Ovary (tissue), 9 donors: ENCODE results near the gene TIMP3. TPM values are rescaled to one million over a fixed set of nuclear protein-coding genes. Genes with fewer than 3 reads are reported as not detected.

Experiments
- DNase-seq, 5 donors: peaks; one replicate each; pipeline ENCODE4 v3.0.0-alpha.2; 2019 to 2020
- H3K27ac ChIP-seq, 2 donors: fragments of 200-600 bp; one replicate each; pipeline versions ENCODE4 v1.5.1 to v1.8.0; 2019 to 2022
- H3K27me3 ChIP-seq: fragments of 200-600 bp; one replicate; pipeline ENCODE4 v1.8.0; 2022
- H3K36me3 ChIP-seq: fragments of 200-600 bp; sonication (generic); one replicate; pipeline ENCODE4 v1.5.1; 2019
- H3K4me1 ChIP-seq: one replicate; pipeline ENCODE4 v1.8.1; 2013; ENCODE audit warnings: mild to moderate bottlenecking, moderate library complexity; ENCODE audit not compliant: insufficient read depth
- H3K4me3 ChIP-seq: fragments of 200-600 bp; sonication (generic); one replicate; pipeline ENCODE4 v1.5.1; 2017
- H3K9me3 ChIP-seq, 2 donors: fragments of 200-600 bp in 1 of 2; sonication (generic) in 1 of 2; one replicate each; pipeline versions ENCODE4 v1.5.1 to v1.8.1; 2013 to 2019; ENCODE audit warnings: mild to moderate bottlenecking in 1 of 2, moderate library complexity in 1 of 2
- EP300 ChIP-seq: sonication (generic); formaldehyde crosslinking; IDR thresholded peaks from one replicate; pipeline ENCODE4 v1.6.1; 2017; ENCODE audit warnings: antibody characterized with exemption
- POLR2A ChIP-seq: fragments of 450-650 bp; IDR thresholded peaks from one replicate; pipeline ENCODE4 v1.6.1; 2017; ENCODE audit warnings: antibody characterized with exemption, mild to moderate bottlenecking, moderate library complexity
- whole genome bisulfite sequencing, 3 donors: extraction: QIAGEN DNeasy Blood & Tissue Kit in 1 of 3; methylation state at CpG; one replicate each; pipeline versions ENCODE4 v1.1.5 to v1.1.7; 2013 to 2017; 5-methylcytosine and 5-hydroxymethylcytosine counted together
- intact Hi-C, 4 donors: fragments of 100-400 bp; cut with DNase I; formaldehyde crosslinking; loops; one replicate each; pipeline versions ENCODE4 v1.11.0 to v1.15.1; 2022 to 2023
- polyA plus RNA-seq, 2 donors: library from polyadenylated mRNA; stranded (reverse); fragments of 200-250 nt in 1 of 2; fragments of 350-450 nt in 1 of 2; fragmentation: Illumina TruSeq in 1 of 2; extraction: RNeasy Lipid Tissue Mini Kit (QIAGEN cat#74804) in 1 of 2; gene quantifications; one replicate each; pipeline ENCODE4 v1.2.3, GENCODE V29; 2013 to 2014
- total RNA-seq, 7 donors: library from RNA; depleted of rRNA in 2 of 7; stranded (reverse); fragments of >200 nt in 2 of 7; fragmentation: NEBNext Ultra II Directional in 3 of 7; extraction: Animal tissue kit (Norgen Biotek cat#: 25700) in 3 of 7; gene quantifications; one replicate each; pipeline versions ENCODE4 v1.1.0 to v1.2.4, GENCODE V29; 2016 to 2023
- TF ChIP-seq, protein P1 (sequence below), 3 donors: fragments of 450-650 bp in 2 of 3; fragments of 200-600 bp in 1 of 3; IDR thresholded peaks; one replicate each; pipeline versions ENCODE4 v1.5.1 to v1.8.0; 2016 to 2022; ENCODE audit warnings: antibody characterized with exemption in 3 of 3, mild to moderate bottlenecking in 1 of 3
- donor health status: DM: no; HTN: no; CAD: no; lungs with moderate emphysema.
- donor health status: DM: no; HTN: no; CAD: no.
- donor health status: Bipolar disorder and iron deficiency.
- donor health status: DM: yes; HTN: yes; CAD: no.
- donor health status: DM: no; HTN: no; CAD: no.
- donor health status: DM: yes; HTN: yes; CAD: no.

TIMP3 gene
- total and polyA plus RNA-seq, 9 donors = 48.5 to 565 (median 121) TPM

DNA sequence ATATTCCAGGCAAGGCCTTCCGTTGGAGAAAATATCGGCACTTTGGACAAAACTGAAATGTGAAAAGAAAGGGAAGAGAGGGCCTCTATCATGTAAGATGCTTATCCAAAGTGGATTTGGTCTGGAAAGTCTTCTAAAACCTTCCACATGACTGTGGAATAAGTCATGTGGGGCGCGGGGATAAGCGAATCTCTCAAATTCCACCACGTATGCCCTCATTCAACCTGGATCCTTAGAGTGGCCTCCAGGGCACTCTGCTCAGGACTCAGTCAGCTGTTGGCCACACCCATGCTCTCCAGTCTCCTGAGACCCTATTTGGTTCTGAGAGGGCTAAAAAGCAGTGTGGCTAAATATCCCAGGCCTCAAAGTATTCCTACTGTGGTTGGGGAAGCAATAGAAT lies 2.0 kb upstream of the TIMP3 start:
- Histone ChIP-seq H3K27ac (no peak overlapping the region), H3K4me3 (no peak overlapping the region), H3K27me3 (no peaks in the 10 kb centered on the region), H3K9me3 (no peaks in the 10 kb centered on the region), H3K4me1 (peaks cover 7% of the 10 kb centered on the region), H3K36me3 (no peaks in the 10 kb centered on the region)
- 94 to 98% (median 96%) methylated on average over 6 of the region's 6 CpGs for WGBS, 3 donors
- intact Hi-C loops = loop anchor here in 3 of 4 donors (5.0 to 10.0 kb wide), 3 partner anchors 135 to 272 kb away; no protein-coding TSS in a partner anchor
- no peak for DNase-seq
- TF ChIP-seq, protein P1, sequence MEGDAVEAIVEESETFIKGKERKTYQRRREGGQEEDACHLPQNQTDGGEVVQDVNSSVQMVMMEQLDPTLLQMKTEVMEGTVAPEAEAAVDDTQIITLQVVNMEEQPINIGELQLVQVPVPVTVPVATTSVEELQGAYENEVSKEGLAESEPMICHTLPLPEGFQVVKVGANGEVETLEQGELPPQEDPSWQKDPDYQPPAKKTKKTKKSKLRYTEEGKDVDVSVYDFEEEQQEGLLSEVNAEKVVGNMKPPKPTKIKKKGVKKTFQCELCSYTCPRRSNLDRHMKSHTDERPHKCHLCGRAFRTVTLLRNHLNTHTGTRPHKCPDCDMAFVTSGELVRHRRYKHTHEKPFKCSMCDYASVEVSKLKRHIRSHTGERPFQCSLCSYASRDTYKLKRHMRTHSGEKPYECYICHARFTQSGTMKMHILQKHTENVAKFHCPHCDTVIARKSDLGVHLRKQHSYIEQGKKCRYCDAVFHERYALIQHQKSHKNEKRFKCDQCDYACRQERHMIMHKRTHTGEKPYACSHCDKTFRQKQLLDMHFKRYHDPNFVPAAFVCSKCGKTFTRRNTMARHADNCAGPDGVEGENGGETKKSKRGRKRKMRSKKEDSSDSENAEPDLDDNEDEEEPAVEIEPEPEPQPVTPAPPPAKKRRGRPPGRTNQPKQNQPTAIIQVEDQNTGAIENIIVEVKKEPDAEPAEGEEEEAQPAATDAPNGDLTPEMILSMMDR (IDR thresholded peaks at IDR 0.05) = no peak
- TF ChIP-seq POLR2A (no peak), EP300 (no peak)

DNA sequence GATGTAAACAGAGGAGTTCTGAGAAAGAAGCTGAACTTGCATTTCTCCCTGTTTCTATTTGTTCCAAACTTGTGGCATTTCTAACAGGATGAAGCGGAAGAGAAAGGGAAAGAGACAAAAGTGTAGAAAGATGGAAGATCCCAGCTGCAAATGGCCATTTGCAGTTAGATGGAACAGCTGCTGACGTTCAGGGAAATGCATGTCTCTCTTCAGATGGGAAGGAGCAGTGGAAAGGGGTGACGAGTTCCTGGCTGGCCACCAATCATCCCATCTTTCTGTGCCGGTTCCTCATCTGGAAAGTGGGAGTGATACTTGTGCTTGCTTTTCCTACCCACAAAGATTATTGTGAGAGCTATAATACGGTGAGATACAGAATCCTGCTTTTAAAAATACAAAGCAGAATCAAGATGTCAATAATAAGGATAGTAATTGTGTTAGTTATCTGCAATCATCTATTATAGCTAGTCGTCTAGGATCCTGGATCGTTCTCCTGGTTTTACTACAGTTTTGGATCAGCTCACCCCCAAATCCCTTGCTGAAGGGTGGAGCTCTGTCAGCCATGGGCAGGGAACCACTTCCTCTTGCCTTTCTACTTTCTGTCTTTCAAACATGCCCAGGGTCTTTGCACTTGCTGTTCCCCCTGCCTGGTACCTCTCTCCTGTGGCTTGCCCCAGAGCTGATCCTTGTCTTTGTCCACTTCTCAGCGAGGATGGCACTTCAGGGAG lies 1.2 kb upstream of the TIMP3 start:
- no peak overlapping the region for H3K27ac ChIP-seq
- H3K36me3 ChIP-seq = no peaks in the 10 kb centered on the region
- H3K4me1 ChIP-seq = peaks cover 7% of the 10 kb centered on the region
- 58 to 70% (median 70%) methylated on average over 8 of the region's 8 CpGs for WGBS, 3 donors
- DNase-seq = no peak
- TF ChIP-seq, protein P1 (IDR thresholded peaks at IDR 0.05) = no peak
- no peak for TF ChIP-seq POLR2A
- no peak for TF ChIP-seq EP300
- no peak overlapping the region for H3K4me3 ChIP-seq
- intact Hi-C loops = loop anchor here in 3 of 4 donors (5.0 to 10.0 kb wide), 3 partner anchors 266 to 273 kb away; no protein-coding TSS in a partner anchor
- no peaks in the 10 kb centered on the region for H3K9me3 ChIP-seq
- H3K27me3 ChIP-seq = no peaks in the 10 kb centered on the region

DNA sequence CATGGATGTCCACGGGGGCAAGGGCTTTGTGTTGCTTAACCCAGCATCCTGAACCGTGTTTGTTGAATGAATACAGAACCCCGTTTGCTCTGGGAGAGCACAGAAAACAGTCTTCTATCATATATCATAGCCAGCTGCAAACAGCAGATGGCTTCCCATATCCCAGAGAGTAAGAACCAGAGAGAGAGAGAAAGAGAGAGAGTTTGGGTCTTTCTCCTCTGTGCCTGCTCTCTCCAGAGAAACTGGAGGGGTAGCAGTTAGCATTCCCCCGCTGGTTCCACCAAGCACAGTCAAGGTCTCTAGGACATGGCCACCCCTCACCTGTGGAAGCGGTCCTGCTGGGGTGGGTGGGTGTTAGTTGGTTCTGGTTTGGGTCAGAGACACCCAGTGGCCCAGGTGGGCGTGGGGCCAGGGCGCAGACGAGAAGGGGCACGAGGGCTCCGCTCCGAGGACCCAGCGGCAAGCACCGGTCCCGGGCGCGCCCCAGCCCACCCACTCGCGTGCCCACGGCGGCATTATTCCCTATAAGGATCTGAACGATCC lies 440 bp upstream of the TIMP3 start:
- intact Hi-C loops = loop anchor here in 3 of 4 donors (1.0 to 10.0 kb wide), 4 partner anchors 29 to 274 kb away; no protein-coding TSS in a partner anchor
- H3K27me3 ChIP-seq = no peaks in the 10 kb centered on the region
- TF ChIP-seq EP300 (no peak), POLR2A (no peak)
- TF ChIP-seq, protein P1 (IDR thresholded peaks at IDR 0.05) = no peak
- H3K27ac ChIP-seq = peak overlapping the region; percentile 28 to 64
- H3K9me3 ChIP-seq = no peaks in the 10 kb centered on the region
- DNase-seq = no peak
- peak overlapping the region; percentile 61 for H3K4me3 ChIP-seq
- H3K36me3 ChIP-seq = no peaks in the 10 kb centered on the region
- peaks cover 7% of the 10 kb centered on the region for H3K4me1 ChIP-seq
- 7 to 10% (median 8%) methylated on average over 20 to 21 of the region's 21 CpGs for WGBS, 3 donors

DNA sequence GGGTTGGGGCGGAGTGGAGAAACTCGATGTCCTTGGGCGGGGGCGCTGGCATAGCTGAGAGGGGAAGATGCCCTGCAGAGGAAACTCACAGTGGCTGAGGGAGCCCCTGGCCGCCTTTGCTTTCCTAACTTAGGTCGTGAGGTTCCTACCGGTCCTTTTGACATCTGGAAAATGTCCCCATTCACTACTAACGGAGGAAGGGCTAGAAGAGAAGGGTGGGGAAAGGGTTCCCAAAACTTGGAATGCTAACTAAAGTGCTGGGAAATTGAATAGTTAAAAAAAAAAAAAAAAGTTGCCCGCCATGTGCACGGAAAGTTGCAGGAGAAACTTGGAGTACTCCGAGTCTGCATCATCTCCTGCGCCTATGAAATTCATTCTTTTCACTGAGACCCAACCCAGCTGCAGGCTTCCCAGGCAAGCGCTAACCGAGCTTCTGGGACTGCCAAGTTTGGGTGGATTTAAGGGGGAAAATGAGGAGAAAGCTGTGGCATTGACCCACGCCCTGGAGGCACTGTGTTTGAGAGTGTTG lies 796 bp downstream of the TIMP3 start:
- intact Hi-C loops = loop anchor here in 3 of 4 donors (2.0 to 10.0 kb wide), 4 partner anchors 182 to 275 kb away; no protein-coding TSS in a partner anchor
- peak overlapping the region in 1 of 2 donors; percentile 64 for H3K27ac ChIP-seq
- peak overlapping the region; percentile 61 for H3K4me3 ChIP-seq
- peaks cover 4% of the 10 kb centered on the region for H3K4me1 ChIP-seq
- H3K27me3 ChIP-seq = no peaks in the 10 kb centered on the region
- DNase-seq = no peak
- no peaks in the 10 kb centered on the region for H3K36me3 ChIP-seq
- TF ChIP-seq POLR2A = no peak
- no peak for TF ChIP-seq EP300
- TF ChIP-seq, protein P1 (IDR thresholded peaks at IDR 0.05) = no peak
- 2 to 3% (median 3%) methylated on average over 15 of the region's 15 CpGs for WGBS, 3 donors
- H3K9me3 ChIP-seq = no peaks in the 10 kb centered on the region
